Omental fat pad (tissue), 4 donors: ENCODE measurements around the gene NALCN. TPM values are rescaled to one million over a fixed set of nuclear protein-coding genes. Genes with fewer than 3 reads are reported as not detected.

Source experiments
- ATAC-seq: fragments of 150-250 bp; one replicate; pipeline ENCODE4 v1.9.1; 2016; ENCODE audit warnings: mild to moderate bottlenecking, moderate library complexity; ENCODE audit not compliant: low FRiP score
- DNase-seq: peaks from one replicate; pipeline ENCODE4 v3.0.0-alpha.2; 2019; ENCODE audit warnings: low spot score
- total RNA-seq, 4 donors: library from RNA; depleted of rRNA; stranded (reverse); fragments of >200 nt; gene quantifications; one replicate each; pipeline ENCODE4 v1.1.0, GENCODE V29; 2016
- TF ChIP-seq, protein P1 (sequence below), 3 donors: fragments of 450-650 bp; IDR thresholded peaks; one replicate each; pipeline ENCODE4 v1.5.1; 2016 to 2017; ENCODE audit warnings: antibody characterized with exemption in 3 of 3, mild to moderate bottlenecking in 3 of 3, moderate library complexity in 2 of 3

The NALCN gene
- total RNA-seq, 4 donors from 2014 or later = 0.28 to 0.84 (median 0.38) TPM

GRCh38 chr13:101017123-101017872, 399.0 kb downstream of the NALCN start:
- DNase-seq (no peak), ATAC-seq (no peak)
- TF ChIP-seq, protein P1, sequence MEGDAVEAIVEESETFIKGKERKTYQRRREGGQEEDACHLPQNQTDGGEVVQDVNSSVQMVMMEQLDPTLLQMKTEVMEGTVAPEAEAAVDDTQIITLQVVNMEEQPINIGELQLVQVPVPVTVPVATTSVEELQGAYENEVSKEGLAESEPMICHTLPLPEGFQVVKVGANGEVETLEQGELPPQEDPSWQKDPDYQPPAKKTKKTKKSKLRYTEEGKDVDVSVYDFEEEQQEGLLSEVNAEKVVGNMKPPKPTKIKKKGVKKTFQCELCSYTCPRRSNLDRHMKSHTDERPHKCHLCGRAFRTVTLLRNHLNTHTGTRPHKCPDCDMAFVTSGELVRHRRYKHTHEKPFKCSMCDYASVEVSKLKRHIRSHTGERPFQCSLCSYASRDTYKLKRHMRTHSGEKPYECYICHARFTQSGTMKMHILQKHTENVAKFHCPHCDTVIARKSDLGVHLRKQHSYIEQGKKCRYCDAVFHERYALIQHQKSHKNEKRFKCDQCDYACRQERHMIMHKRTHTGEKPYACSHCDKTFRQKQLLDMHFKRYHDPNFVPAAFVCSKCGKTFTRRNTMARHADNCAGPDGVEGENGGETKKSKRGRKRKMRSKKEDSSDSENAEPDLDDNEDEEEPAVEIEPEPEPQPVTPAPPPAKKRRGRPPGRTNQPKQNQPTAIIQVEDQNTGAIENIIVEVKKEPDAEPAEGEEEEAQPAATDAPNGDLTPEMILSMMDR (IDR thresholded peaks at IDR 0.05) = no peak

GRCh38 chr13:101016475-101016874, 399.8 kb downstream of the NALCN start:
- ATAC-seq = no peak
- TF ChIP-seq, protein P1 (IDR thresholded peaks at IDR 0.05) = no peak
- DNase-seq = no peak

GRCh38 chr13:101013245-101013644, 403.1 kb downstream of the NALCN start:
- TF ChIP-seq, protein P1 (IDR thresholded peaks at IDR 0.05) = no peak
- DNase-seq (no peak), ATAC-seq (no peak)

- TF ChIP-seq, protein P1 (IDR thresholded peaks at IDR 0.05) = no peak
- no peak for DNase-seq
- ATAC-seq = no peak
Measured at GRCh38 chr13:101010100-101010499, 406.2 kb downstream of the NALCN start.

- ATAC-seq (no peak), DNase-seq (no peak)
- TF ChIP-seq, protein P1 (IDR thresholded peaks at IDR 0.05) = no peak
Measured at GRCh38 chr13:101007245-101007644, 409.1 kb downstream of the NALCN start.

Other genes starting within 250 kb of the NALCN start
- 1 to 10 TPM; 1.3 to 3.5 (median 2.4) TPM for gene ITGBL1, start 36.2 kb upstream of the NALCN start, total RNA-seq